ENCODE data around the gene FAM89A. TPM values are rescaled to one million over a fixed set of nuclear protein-coding genes. Genes with fewer than 3 reads are reported as not detected.
"Not testable (repeated sequence)": the region's sequence is repeated elsewhere in the genome, so short reads cannot be mapped to it uniquely, and the experiment has no call there.

The FAM89A gene
- total RNA-seq, 1 experiment from 2014 or later, result 7.5 TPM

DNA sequence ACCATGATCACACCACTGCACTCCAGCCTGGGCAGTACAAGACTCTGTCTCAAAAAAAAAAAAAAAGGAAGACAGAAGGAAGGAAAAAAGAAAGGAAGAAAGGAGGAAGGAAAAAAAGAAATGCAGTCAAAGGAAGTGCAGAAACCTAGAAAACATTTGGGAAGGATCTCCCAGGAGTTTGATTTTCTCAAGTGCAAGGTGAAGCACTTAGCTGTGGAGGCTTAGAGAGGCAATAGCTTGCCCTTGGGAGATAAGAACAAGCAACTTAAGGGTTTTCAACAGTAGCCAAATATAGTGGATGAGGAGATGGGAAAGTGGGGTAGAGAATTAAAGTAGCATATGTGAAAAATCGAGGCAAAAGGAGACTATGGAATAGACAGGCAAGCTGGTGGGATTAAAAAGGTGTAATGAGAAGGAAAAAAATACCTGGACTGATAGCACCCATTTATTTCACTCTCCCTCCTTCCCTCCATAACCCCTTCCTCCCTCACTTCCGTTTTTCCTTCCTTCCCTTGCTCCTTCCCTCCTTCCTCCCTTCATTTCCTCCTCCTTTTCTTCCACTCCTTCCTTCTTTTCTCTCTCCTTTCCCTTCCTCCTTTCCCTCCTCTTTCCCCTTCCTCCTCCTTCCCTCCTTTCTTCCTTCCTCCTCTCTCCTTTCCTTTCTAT, 6.8 kb upstream of the FAM89A start:
- Histone ChIP-seq H3K27ac (ENCODE audit: low read length) (no peak overlapping the region), H3K4me1 (ENCODE audit: insufficient read depth, low read length) (no peaks in the 10 kb centered on the region), H3K4me3 (ENCODE audit: low read length) (no peak overlapping the region), H3K9ac (ENCODE audit: low read length) (no peak overlapping the region), H4K20me1 (ENCODE audit: low read length) (no peaks in the 10 kb centered on the region), H3F3A (ENCODE audit: low read length, unreplicated experiment) (no peaks in the 10 kb centered on the region), H3K4me2 (ENCODE audit: low read length) (no peak overlapping the region), H3K79me2 (ENCODE audit: low read length) (no peaks in the 10 kb centered on the region), H3K27me3 (ENCODE audit: low read length) (peaks cover 20% of the 10 kb centered on the region), H3K9me3 (ENCODE audit: low read length) (no peaks in the 10 kb centered on the region), H2AFZ (ENCODE audit: low read length) (no peak overlapping the region), H3K36me3 (ENCODE audit: low read depth, low read length) (no peaks in the 10 kb centered on the region), H3K9me2 (replicated peaks; ENCODE audit: low read length) (no peaks in the 10 kb centered on the region)
- no peak for ATAC-seq
- no peak for DNase-seq
- ChIA-PET POLR2A (ENCODE audit: unreplicated experiment) (no interaction called here), CTCF (interaction anchor here (0.7 kb wide), 1 partner anchor 125 kb away, joined by 4 read pairs; no protein-coding TSS in a partner anchor)
- TF ChIP-seq CTCF (conservative IDR thresholded peaks at IDR 0.05; ENCODE audit: low read depth, low read length), result no peak
- no peak for TF ChIP-seq EZH2 (IDR thresholded peaks at IDR 0.05; ENCODE audit: low read length, unreplicated experiment)
- no peak for TF ChIP-seq EZH2phosphoT487 (IDR thresholded peaks at IDR 0.05; ENCODE audit: borderline replicate concordance, low read length)
- BruUV-seq (replicated peaks), result no TSS peak
- intact Hi-C loops (cut with micrococcal nuclease), result no loop called here

DNA sequence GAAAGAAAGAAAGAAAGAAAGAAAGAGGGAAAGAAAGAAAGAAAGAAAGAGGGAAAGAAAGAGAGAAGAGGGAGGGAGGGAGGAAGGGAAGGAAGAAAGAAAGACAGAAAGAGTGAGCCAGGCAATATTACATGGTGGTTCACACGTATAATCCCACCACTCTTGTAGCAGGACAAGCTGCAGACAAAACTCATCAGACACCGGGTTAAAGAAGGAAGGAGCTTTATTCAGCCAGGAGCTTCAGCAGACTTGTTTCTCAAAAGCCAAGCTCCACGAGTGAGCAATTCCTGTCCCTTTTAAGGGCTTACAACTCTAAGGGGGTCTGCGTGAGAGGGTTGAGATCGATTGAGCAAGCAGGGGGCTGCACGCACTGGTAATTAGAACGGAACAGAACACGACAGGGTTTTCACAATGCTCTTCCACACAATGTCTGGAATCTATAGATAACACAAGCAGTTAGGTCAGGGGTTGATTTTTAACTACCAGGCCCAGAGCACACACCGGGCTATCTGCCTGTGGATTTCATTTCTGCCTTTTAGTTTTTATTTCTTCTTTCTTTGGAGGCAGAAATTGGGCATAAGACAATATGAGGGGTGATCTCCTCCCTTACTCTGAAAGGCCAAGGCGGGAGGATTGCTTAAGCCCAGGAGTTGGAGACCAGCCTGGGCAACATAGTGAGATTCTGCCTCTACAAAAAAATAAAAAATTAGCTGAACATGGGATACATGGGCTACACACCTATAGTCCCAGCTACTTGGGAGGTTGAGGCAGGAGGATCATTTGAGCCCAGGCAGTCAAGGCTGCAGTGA, 6.1 kb upstream of the FAM89A start:
- ATAC-seq; H3K4me2 ChIP-seq (ENCODE audit: low read length); H3K4me1 ChIP-seq (ENCODE audit: insufficient read depth, low read length); H3K36me3 ChIP-seq (ENCODE audit: low read depth, low read length); H3K79me2 ChIP-seq (ENCODE audit: low read length); intact Hi-C loops (cut with micrococcal nuclease); H3K27ac ChIP-seq (ENCODE audit: low read length); H2AFZ ChIP-seq (ENCODE audit: low read length); H4K20me1 ChIP-seq (ENCODE audit: low read length); H3F3A ChIP-seq (ENCODE audit: low read length, unreplicated experiment); H3K9me3 ChIP-seq (ENCODE audit: low read length); CTCF ChIA-PET; POLR2A ChIA-PET (ENCODE audit: unreplicated experiment); BruUV-seq (replicated peaks); H3K4me3 ChIP-seq (ENCODE audit: low read length); DNase-seq; H3K9ac ChIP-seq (ENCODE audit: low read length); H3K9me2 ChIP-seq (replicated peaks; ENCODE audit: low read length): not testable (repeated sequence)
- H3K27me3 ChIP-seq (ENCODE audit: low read length), result peaks cover 20% of the 10 kb centered on the region

GRCh38 chr1:231045286-231045685, 5.2 kb upstream of the FAM89A start:
- peaks cover 20% of the 10 kb centered on the region for H3K27me3 ChIP-seq (ENCODE audit: low read length)
- H3K27ac ChIP-seq (ENCODE audit: low read length), result no peak overlapping the region
- DNase-seq, result no peak
- no peaks in the 10 kb centered on the region for H3K9me3 ChIP-seq (ENCODE audit: low read length)
- H3K36me3 ChIP-seq (ENCODE audit: low read depth, low read length), result no peaks in the 10 kb centered on the region
- no peaks in the 10 kb centered on the region for H3K9me2 ChIP-seq (replicated peaks; ENCODE audit: low read length)
- no peaks in the 10 kb centered on the region for H4K20me1 ChIP-seq (ENCODE audit: low read length)
- no peaks in the 10 kb centered on the region for H3F3A ChIP-seq (ENCODE audit: low read length, unreplicated experiment)
- no peaks in the 10 kb centered on the region for H3K79me2 ChIP-seq (ENCODE audit: low read length)
- H3K4me3 ChIP-seq (ENCODE audit: low read length), result no peak overlapping the region
- no peak overlapping the region for H3K4me2 ChIP-seq (ENCODE audit: low read length)
- intact Hi-C loops (cut with micrococcal nuclease), result no loop called here
- no peak overlapping the region for H2AFZ ChIP-seq (ENCODE audit: low read length)
- ATAC-seq, result peak; percentile 42
- BruUV-seq (replicated peaks), result no TSS peak
- ChIA-PET CTCF (no interaction called here), POLR2A (ENCODE audit: unreplicated experiment) (no interaction called here)
- H3K9ac ChIP-seq (ENCODE audit: low read length), result no peak overlapping the region
- no peaks in the 10 kb centered on the region for H3K4me1 ChIP-seq (ENCODE audit: insufficient read depth, low read length)
- TF ChIP-seq CTCF (conservative IDR thresholded peaks at IDR 0.05; ENCODE audit: low read depth, low read length) (no peak; the same call in 1 of the 2 replicates), EZH2 (IDR thresholded peaks at IDR 0.05; ENCODE audit: low read length, unreplicated experiment) (no peak), EZH2phosphoT487 (IDR thresholded peaks at IDR 0.05; ENCODE audit: borderline replicate concordance, low read length) (no peak)

Data from PC-3 (cell line).